IMR-90 (cell line): ENCODE measurements around the gene ACER1. TPM values are rescaled to one million over a fixed set of nuclear protein-coding genes. Genes with fewer than 3 reads are reported as not detected.

ENCODE experiments used
- ATAC-seq: fragments of 200-7000 bp; cut with Tn5 transposase; 2 replicates; pipeline ENCODE4 v1.9.1; 2020; ENCODE audit warnings: low read depth, mild to moderate bottlenecking, moderate library complexity
- BruUV-seq: library from RNA; stranded (reverse); fragments of 400-500 nt; replicated peaks from 2 replicates; lab custom pipeline; 2021; lab: Mats Ljungman, UMichigan
- CTCF ChIA-PET: fragments of 300-600 bp; formaldehyde crosslinking; extraction: SDS; loops from one replicate; lab custom pipeline; 2021; ENCODE audit warnings: antibody characterized with exemption; lab: Yijun Ruan, JAX
- POLR2A ChIA-PET: fragments of 300-600 bp; sonication (Branson Sonifier 250); formaldehyde crosslinking; loops from one replicate; lab custom pipeline; 2022; ENCODE audit warnings: antibody characterized with exemption; ENCODE audit not compliant: unreplicated experiment; lab: Charles Lee
- DNase-seq: peaks from one replicate; pipeline ENCODE4 v3.0.0; 2013
- H2AFZ ChIP-seq: replicated peaks from 2 replicates; pipeline ENCODE3; 2013; ENCODE audit warnings: low read length, mild to moderate bottlenecking; ENCODE audit not compliant: poor library complexity
- H2AK5ac ChIP-seq: 2 replicates; pipeline ENCODE4 v1.6.1; 2013; ENCODE audit warnings: low read depth, low read length, inconsistent platforms
- H2AK9ac ChIP-seq: replicated peaks from 2 replicates; pipeline ENCODE3; 2013; ENCODE audit warnings: mild to moderate bottlenecking, low read depth, low read length, moderate library complexity; ENCODE audit not compliant: poor library complexity
- H2BK120ac ChIP-seq: 2 replicates; pipeline ENCODE4 v1.6.1; 2013; ENCODE audit warnings: low read depth, low read length, inconsistent platforms
- H2BK15ac ChIP-seq: 3 replicates; pipeline ENCODE4 v1.6.1; 2013; ENCODE audit warnings: low read depth, low read length, inconsistent platforms
- H2BK20ac ChIP-seq: 2 replicates; pipeline ENCODE4 v1.6.1; 2013; ENCODE audit warnings: low read depth, mild to moderate bottlenecking, inconsistent platforms, low read length, moderate library complexity
- H2BK5ac ChIP-seq: 2 replicates; pipeline ENCODE4 v1.6.1; 2013; ENCODE audit warnings: mild to moderate bottlenecking, low read depth, low read length, inconsistent platforms; ENCODE audit not compliant: poor library complexity, severe bottlenecking
- H3K14ac ChIP-seq: replicated peaks from 2 replicates; pipeline ENCODE4 v1.6.1; 2013; ENCODE audit warnings: low read depth, low read length, inconsistent platforms
- H3K18ac ChIP-seq: 2 replicates; pipeline ENCODE4 v1.6.1; 2013; ENCODE audit warnings: low read depth, low read length, control low read depth
- H3K23ac ChIP-seq: 2 replicates; pipeline ENCODE4 v1.6.1; 2013; ENCODE audit warnings: low read depth, low read length, inconsistent platforms
- H3K27ac ChIP-seq: 2 replicates; pipeline ENCODE4 v1.5.1; 2013; ENCODE audit warnings: mild to moderate bottlenecking, control low read depth, low read length; ENCODE audit not compliant: insufficient read depth
- H3K27me3 ChIP-seq: 2 replicates; pipeline ENCODE4 v1.6.1; 2013; ENCODE audit warnings: low read length; ENCODE audit not compliant: control insufficient read depth, insufficient read depth
- H3K36me3 ChIP-seq: 2 replicates; pipeline ENCODE4 v1.6.1; 2013; ENCODE audit warnings: low read length, mixed read lengths; ENCODE audit not compliant: control insufficient read depth, insufficient read depth
- H3K4ac ChIP-seq: 2 replicates; pipeline ENCODE4 v1.6.1; 2013; ENCODE audit warnings: low read depth, low read length, inconsistent platforms
- H3K4me1 ChIP-seq: 2 replicates; pipeline ENCODE4 v1.6.1; 2013; ENCODE audit warnings: low read length, mixed read lengths; ENCODE audit not compliant: control insufficient read depth, insufficient read depth
- H3K4me2 ChIP-seq: 2 replicates; pipeline ENCODE4 v1.6.1; 2013; ENCODE audit warnings: low read depth, mild to moderate bottlenecking, control low read depth, low read length, moderate library complexity
- H3K4me3 ChIP-seq: 2 replicates; pipeline ENCODE4 v1.5.1; 2013; ENCODE audit warnings: low read depth, mild to moderate bottlenecking, control low read depth, low read length, moderate library complexity; ENCODE audit not compliant: insufficient read depth
- H3K56ac ChIP-seq: 2 replicates; pipeline ENCODE4 v1.6.1; 2013; ENCODE audit warnings: low read length, inconsistent platforms; ENCODE audit not compliant: insufficient read depth; ENCODE audit errors: extremely low read depth
- H3K79me1 ChIP-seq, 2 experiments: 2 replicates each; pipeline ENCODE4 v1.6.1; 2013; ENCODE audit warnings: low read length in 2 of 2, inconsistent platforms in 1 of 2, low read depth in 1 of 2
- H3K9ac ChIP-seq: 2 replicates; pipeline ENCODE4 v1.6.1; 2013; ENCODE audit warnings: low read depth, low read length, control low read depth
- H3K9me1 ChIP-seq: 2 replicates; pipeline ENCODE4 v1.6.1; 2013; ENCODE audit warnings: low read length, inconsistent platforms; ENCODE audit not compliant: insufficient read depth
- H3K9me3 ChIP-seq: 2 replicates; pipeline ENCODE4 v1.6.1; 2013; ENCODE audit warnings: low read length; ENCODE audit not compliant: control insufficient read depth, insufficient read depth
- H4K20me1 ChIP-seq: 2 replicates; pipeline ENCODE4 v1.6.1; 2013; ENCODE audit warnings: low read length, inconsistent platforms; ENCODE audit not compliant: insufficient read depth
- H4K5ac ChIP-seq: 2 replicates; pipeline ENCODE4 v1.6.1; 2013; ENCODE audit warnings: mild to moderate bottlenecking, low read depth, low read length, control low read depth
- H4K8ac ChIP-seq, 2 experiments: 2 replicates each; pipeline ENCODE4 v1.6.1; 2013; ENCODE audit warnings: low read depth in 2 of 2, low read length in 2 of 2, control low read depth in 1 of 2, inconsistent platforms in 1 of 2
- H4K91ac ChIP-seq: 2 replicates; pipeline ENCODE4 v1.6.1; 2013; ENCODE audit warnings: low read depth, low read length, inconsistent platforms; ENCODE audit not compliant: insufficient read depth
- CEBPB ChIP-seq: IDR thresholded peaks from 2 replicates; pipeline ENCODE4 v1.6.1; 2012; ENCODE audit warnings: low read depth, low read length, improper control_type of control experiment
- NFE2L2 ChIP-seq: fragments of 150-350 bp; IDR thresholded peaks from 2 replicates; pipeline ENCODE4 v1.6.1; 2016; ENCODE audit warnings: low read depth, mild to moderate bottlenecking, low read length
- RCOR1 ChIP-seq: IDR thresholded peaks from 2 replicates; pipeline ENCODE4 v1.6.1; 2012; ENCODE audit warnings: mild to moderate bottlenecking, low read length, improper control_type of control experiment; ENCODE audit not compliant: insufficient replicate concordance
- RFX5 ChIP-seq: IDR thresholded peaks from 2 replicates; pipeline ENCODE4 v1.8.0; 2012; ENCODE audit warnings: low read depth, mild to moderate bottlenecking, low read length, moderate library complexity
- WGBS, 2 experiments: methylation state at CpG; one replicate each; pipeline versions ENCODE4 v1.1.5 to v1.1.7; 2013; ENCODE audit warnings: missing lambda C conversion rate in 2 of 2; ENCODE audit not compliant: insufficient read length in 1 of 2; ENCODE audit errors: extremely low coverage in 2 of 2; 5-methylcytosine and 5-hydroxymethylcytosine counted together
- dilution Hi-C: fragments of 300-500 bp; cut with HindIII; formaldehyde crosslinking; loops from one replicate; pipeline ENCODE4 v1.14.3; 2018; ENCODE audit warnings: low sequenced_read_pairs; ENCODE audit not compliant: unreplicated experiment
- in situ Hi-C: fragments of 300-500 bp; cut with MboI; formaldehyde crosslinking; loops from 3 replicates; pipeline ENCODE4 v1.14.3; 2019; ENCODE audit warnings: low sequenced_read_pairs, inconsistent platforms, mixed read lengths
- intact Hi-C: fragments of 100-400 bp; cut with micrococcal nuclease; formaldehyde crosslinking; loops from 2 replicates; pipeline ENCODE4 v1.10.0; 2022
- polyA plus RNA-seq, 3 experiments: library from polyadenylated mRNA; depleted of rRNA; stranded (reverse); fragments of >200 nt; gene quantifications; 2 replicates each; pipeline ENCODE4 v1.2.3, GENCODE V29; 2012; ENCODE audit warnings: low replicate concordance in 1 of 3
- total RNA-seq: library from RNA; depleted of rRNA; stranded (reverse); fragments of >200 nt; gene quantifications from 2 replicates; pipeline ENCODE4 v1.2.3, GENCODE V29; 2012

Gene ACER1
- total and polyA plus RNA-seq, 2 of the 4 experiments (the other 2 are of a cell fraction) = not detected

- ChIA-PET POLR2A (no interaction called here), CTCF (no interaction called here)
- Histone ChIP-seq H3K18ac (no peak overlapping the region), H4K5ac (no peak overlapping the region), H4K91ac (no peak overlapping the region), H3K79me1 (peaks cover 34 to 90% of the 10 kb centered on the region in 2 experiments), H3K36me3 (peaks cover 33% of the 10 kb centered on the region), H3K4me3 (no peak overlapping the region), H3K56ac (no peak overlapping the region), H2AK9ac (no peak overlapping the region), H3K4me1 (peaks cover 38% of the 10 kb centered on the region), H2BK120ac (no peak overlapping the region), H4K20me1 (peaks cover 59% of the 10 kb centered on the region), H2AFZ (no peak overlapping the region), H3K27ac (no peak overlapping the region), H2BK5ac (no peak overlapping the region), H3K27me3 (no peaks in the 10 kb centered on the region), H2BK15ac (no peak overlapping the region), H3K9ac (no peak overlapping the region), H2AK5ac (no peak overlapping the region), H3K9me1 (peaks cover 34% of the 10 kb centered on the region), H2BK20ac (no peak overlapping the region), H3K14ac (no peak overlapping the region), H3K4ac (no peak overlapping the region; the same call in 1 of the 2 replicates), H4K8ac (no peak overlapping the region), H3K9me3 (no peaks in the 10 kb centered on the region), H3K23ac (no peak overlapping the region), H3K4me2 (no peak overlapping the region)
- dilution Hi-C loops (no loop called here), intact Hi-C loops (no loop called here), in situ Hi-C loops (no loop called here)
- DNase-seq = no peak
- no peak for ATAC-seq
- WGBS, 2 experiments = 88% methylated on average over 8 of the region's 33 CpGs; no CpG with 5 or more reads in 1 of the 2 experiments
- BruUV-seq = no TSS peak
- TF ChIP-seq CEBPB (no peak), NFE2L2 (no peak), RFX5 (no peak), RCOR1 (no peak)
These were observed 64.1 kb downstream of the ACER1 start for GRCh38 chr19:6269101-6269886.
